Keratinocyte (primary cell): ENCODE results near the gene IL12RB2. TPM values are rescaled to one million over a fixed set of nuclear protein-coding genes. Genes with fewer than 3 reads are reported as not detected.

Experiments
- DNase-seq: peaks from one replicate; pipeline ENCODE4 v3.0.0-alpha.2; 2011; ENCODE audit warnings: low read depth, missing footprints, low spot score
- FAIRE-seq: peaks from 2 replicates; lab custom pipeline; 2011; peaks lifted over from hg19 to GRCh38; lab: Jason Lieb, UNC
- H2AFZ ChIP-seq: 2 replicates; pipeline ENCODE4 v1.6.0; 2012; ENCODE audit warnings: low read length, control low read depth, inconsistent platforms; ENCODE audit not compliant: control insufficient read depth
- H3K27ac ChIP-seq: 2 replicates; pipeline ENCODE4 v1.5.1; 2011; ENCODE audit warnings: low read length; ENCODE audit not compliant: control insufficient read depth, insufficient read depth
- H3K27me3 ChIP-seq: 3 replicates; pipeline ENCODE4 v1.6.0; 2011; ENCODE audit warnings: low read length; ENCODE audit not compliant: control insufficient read depth, insufficient read depth; ENCODE audit errors: extremely low read depth
- H3K36me3 ChIP-seq, 2 experiments: 2 replicates in 1 of 2; 3 replicates in 1 of 2; pipeline ENCODE4 v1.5.1; 2011; ENCODE audit warnings: low read length in 2 of 2, mild to moderate bottlenecking in 1 of 2; ENCODE audit not compliant: control insufficient read depth in 2 of 2, insufficient read depth in 2 of 2; ENCODE audit errors: extremely low read depth in 1 of 2
- H3K4me1 ChIP-seq: 3 replicates; pipeline ENCODE4 v1.5.1; 2011; ENCODE audit warnings: low read length; ENCODE audit not compliant: control insufficient read depth, insufficient read depth; ENCODE audit errors: extremely low read depth
- H3K4me2 ChIP-seq: 3 replicates; pipeline ENCODE4 v1.6.0; 2011; ENCODE audit warnings: low read depth, low read length; ENCODE audit not compliant: control insufficient read depth, insufficient read depth; ENCODE audit errors: extremely low read depth
- H3K4me3 ChIP-seq, 3 experiments: fragments of 200-600 bp in 1 of 3; sonication (generic) in 1 of 3; 2 replicates in 2 of 3; 3 replicates in 1 of 3; pipeline ENCODE4 v1.5.1; 2011 to 2016; ENCODE audit warnings: low read length in 3 of 3, mild to moderate bottlenecking in 3 of 3, control low read depth in 2 of 3, inconsistent platforms in 1 of 3, low read depth in 1 of 3, mixed read lengths in 1 of 3, mixed run types in 1 of 3, moderate library complexity in 1 of 3; ENCODE audit not compliant: control insufficient read depth in 2 of 3, insufficient read depth in 2 of 3; ENCODE audit errors: extremely low read depth in 1 of 3
- H3K79me2 ChIP-seq: 2 replicates; pipeline ENCODE4 v1.6.0; 2012; ENCODE audit warnings: low read length; ENCODE audit not compliant: control insufficient read depth, insufficient read depth
- H3K9ac ChIP-seq: 3 replicates; pipeline ENCODE4 v1.6.0; 2011; ENCODE audit warnings: low read length; ENCODE audit not compliant: control insufficient read depth, insufficient read depth; ENCODE audit errors: extremely low read depth
- H3K9me1 ChIP-seq: 3 replicates; pipeline ENCODE4 v1.6.0; 2011; ENCODE audit warnings: low read length; ENCODE audit not compliant: control insufficient read depth, insufficient read depth; ENCODE audit errors: extremely low read depth
- H3K9me3 ChIP-seq: 2 replicates; pipeline ENCODE4 v1.5.1; 2012; ENCODE audit warnings: low read depth, low read length; ENCODE audit not compliant: control insufficient read depth
- H4K20me1 ChIP-seq: 3 replicates; pipeline ENCODE4 v1.6.0; 2011; ENCODE audit warnings: low read length; ENCODE audit not compliant: control insufficient read depth, insufficient read depth; ENCODE audit errors: extremely low read depth
- EZH2 ChIP-seq: IDR thresholded peaks from one replicate; pipeline ENCODE4 v1.6.1; 2012; ENCODE audit warnings: inconsistent platforms, mild to moderate bottlenecking, low read length, moderate library complexity
- dilution Hi-C: fragments of 300-500 bp; cut with MboI; formaldehyde crosslinking; loops from one replicate; pipeline ENCODE4 v1.7.0; 2020; ENCODE audit warnings: low sequenced_read_pairs; ENCODE audit not compliant: extremely low pct_ligation_motif_present
- polyA plus RNA-seq, 5 experiments: library from polyadenylated mRNA; depleted of rRNA in 3 of 5; stranded (reverse) in 3 of 5; stranded (forward) in 1 of 5; unstranded in 1 of 5; fragments of >200 nt; gene quantifications; 1 replicate in 1 of 5; 2 replicates in 3 of 5; 3 replicates in 1 of 5; pipeline versions ENCODE4 v1.2.1 to v1.2.3, GENCODE V29; 2011 to 2012; ENCODE audit warnings: missing spikeins in 2 of 5, low read depth in 1 of 5, low replicate concordance in 1 of 5
- TF ChIP-seq, protein P1 (sequence below), 3 experiments: IDR thresholded peaks in 1 of 3; conservative IDR thresholded peaks in 1 of 3; optimal IDR thresholded peaks in 1 of 3; 2 replicates in 2 of 3; 3 replicates in 1 of 3; pipeline versions ENCODE3 to v1.5.1; 2011; ENCODE audit warnings: low read length in 3 of 3, mild to moderate bottlenecking in 3 of 3, moderate library complexity in 2 of 3, control low read depth in 1 of 3, inconsistent platforms in 1 of 3; ENCODE audit not compliant: insufficient read depth in 2 of 3; ENCODE audit errors: extremely low read depth in 1 of 3

IL12RB2 gene
- polyA plus RNA-seq, 1 donor (not counting 4 experiments of a cell fraction or from before 2014, with no cell fraction given): 0.63 TPM

DNA sequence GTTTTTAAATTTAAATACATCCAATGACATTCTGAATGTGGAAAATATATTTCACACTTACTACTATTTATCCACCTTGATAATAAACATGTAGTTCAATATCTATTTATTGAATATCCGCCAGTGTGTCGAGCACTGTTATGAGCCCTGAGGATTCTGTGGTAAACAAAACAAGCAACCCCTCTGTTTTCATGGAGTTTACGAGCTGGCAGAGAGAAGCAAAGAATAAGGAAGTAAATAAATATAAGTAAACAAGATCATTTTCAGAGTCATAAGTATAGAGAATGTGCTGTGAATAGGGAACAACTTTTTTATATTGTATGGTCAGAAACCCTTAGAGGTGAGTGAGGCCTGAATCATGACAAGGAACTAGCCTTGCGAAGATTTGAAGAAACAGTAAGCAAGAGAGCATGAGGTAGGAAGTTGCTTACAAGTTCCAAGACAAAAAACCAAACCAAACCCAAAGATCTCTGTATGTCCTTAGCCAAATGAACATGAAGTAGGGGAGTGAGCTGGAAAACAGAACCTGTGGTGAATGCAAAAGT, 128.9 kb downstream of the IL12RB2 start:
- H3K36me3 ChIP-seq: no peaks in the 10 kb centered on the region
- no peaks in the 10 kb centered on the region for H4K20me1 ChIP-seq
- no peak overlapping the region for H3K4me2 ChIP-seq
- no peaks in the 10 kb centered on the region for H3K79me2 ChIP-seq
- H2AFZ ChIP-seq: no peak overlapping the region
- no peak overlapping the region for H3K9ac ChIP-seq
- no peaks in the 10 kb centered on the region for H3K9me3 ChIP-seq
- DNase-seq: no peak
- no peak overlapping the region for H3K27ac ChIP-seq
- H3K4me3 ChIP-seq: no peak overlapping the region
- no peaks in the 10 kb centered on the region for H3K27me3 ChIP-seq
- no peaks in the 10 kb centered on the region for H3K9me1 ChIP-seq
- no peak for FAIRE-seq
- H3K4me1 ChIP-seq: peaks cover 17% of the 10 kb centered on the region
- dilution Hi-C loops: no loop called here
- TF ChIP-seq EZH2: no peak
- TF ChIP-seq, protein P1, sequence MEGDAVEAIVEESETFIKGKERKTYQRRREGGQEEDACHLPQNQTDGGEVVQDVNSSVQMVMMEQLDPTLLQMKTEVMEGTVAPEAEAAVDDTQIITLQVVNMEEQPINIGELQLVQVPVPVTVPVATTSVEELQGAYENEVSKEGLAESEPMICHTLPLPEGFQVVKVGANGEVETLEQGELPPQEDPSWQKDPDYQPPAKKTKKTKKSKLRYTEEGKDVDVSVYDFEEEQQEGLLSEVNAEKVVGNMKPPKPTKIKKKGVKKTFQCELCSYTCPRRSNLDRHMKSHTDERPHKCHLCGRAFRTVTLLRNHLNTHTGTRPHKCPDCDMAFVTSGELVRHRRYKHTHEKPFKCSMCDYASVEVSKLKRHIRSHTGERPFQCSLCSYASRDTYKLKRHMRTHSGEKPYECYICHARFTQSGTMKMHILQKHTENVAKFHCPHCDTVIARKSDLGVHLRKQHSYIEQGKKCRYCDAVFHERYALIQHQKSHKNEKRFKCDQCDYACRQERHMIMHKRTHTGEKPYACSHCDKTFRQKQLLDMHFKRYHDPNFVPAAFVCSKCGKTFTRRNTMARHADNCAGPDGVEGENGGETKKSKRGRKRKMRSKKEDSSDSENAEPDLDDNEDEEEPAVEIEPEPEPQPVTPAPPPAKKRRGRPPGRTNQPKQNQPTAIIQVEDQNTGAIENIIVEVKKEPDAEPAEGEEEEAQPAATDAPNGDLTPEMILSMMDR (optimal IDR thresholded peaks at IDR 0.05 in 1 of 3, IDR thresholded peaks at IDR 0.05 in 1 of 3, conservative IDR thresholded peaks at IDR 0.05 in 1 of 3; ENCODE audit: extremely low read depth in 1 of 3, insufficient read depth in 2 of 3, low read length in 3 of 3): no peak

DNA sequence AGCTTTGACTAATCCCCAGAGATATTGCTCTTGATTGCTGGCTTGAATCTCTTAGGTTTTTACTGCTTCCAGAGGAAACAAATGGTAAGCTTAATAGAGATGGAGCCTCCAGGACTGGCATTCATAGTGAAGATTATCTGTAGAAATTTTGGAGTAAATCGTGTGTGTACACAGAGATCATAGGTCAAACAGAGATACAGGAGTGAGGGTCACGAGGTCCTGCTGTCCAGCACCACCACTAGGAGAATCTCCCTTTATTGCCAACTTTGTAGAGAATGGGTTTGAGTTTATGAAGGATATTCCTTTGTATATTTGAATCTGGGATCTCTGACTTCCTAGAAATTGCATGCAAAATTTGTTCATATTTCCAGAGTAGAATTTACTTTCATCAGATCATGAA, 130.3 kb downstream of the IL12RB2 start:
- no peak overlapping the region for H3K27ac ChIP-seq
- no peak overlapping the region for H3K4me3 ChIP-seq
- DNase-seq (no peak), FAIRE-seq (no peak)
- H3K9me3 ChIP-seq: no peaks in the 10 kb centered on the region
- dilution Hi-C loops: no loop called here
- H4K20me1 ChIP-seq: no peaks in the 10 kb centered on the region
- H3K4me2 ChIP-seq: no peak overlapping the region
- no peaks in the 10 kb centered on the region for H3K27me3 ChIP-seq
- H3K79me2 ChIP-seq: no peaks in the 10 kb centered on the region
- H3K36me3 ChIP-seq: no peaks in the 10 kb centered on the region
- no peaks in the 10 kb centered on the region for H3K9me1 ChIP-seq
- no peak overlapping the region for H2AFZ ChIP-seq
- TF ChIP-seq, protein P1 (optimal IDR thresholded peaks at IDR 0.05 in 1 of 3, IDR thresholded peaks at IDR 0.05 in 1 of 3, conservative IDR thresholded peaks at IDR 0.05 in 1 of 3; ENCODE audit: extremely low read depth in 1 of 3, insufficient read depth in 2 of 3, low read length in 3 of 3): no peak
- TF ChIP-seq EZH2: no peak
- no peak overlapping the region for H3K9ac ChIP-seq
- peaks cover 12% of the 10 kb centered on the region for H3K4me1 ChIP-seq
